Epithelial cell of esophagus (primary cell): Measurements from ENCODE around the gene KCTD5.
"Not testable (repeated sequence)": the region's sequence is repeated elsewhere in the genome, so short reads cannot be mapped to it uniquely, and the experiment has no call there.

Experiments
- DNase-seq: peaks from one replicate; pipeline ENCODE4 v3.0.0; 2010; ENCODE audit warnings: low read depth
- H3K4me3 ChIP-seq: 2 replicates; pipeline ENCODE4 v1.5.1; 2011; ENCODE audit warnings: mild to moderate bottlenecking, low read length, control low read depth
- TF ChIP-seq, protein P1 (sequence below): IDR thresholded peaks from 2 replicates; pipeline ENCODE4 v1.5.1; 2011; ENCODE audit warnings: low read depth, mild to moderate bottlenecking, low read length, control low read depth, inconsistent platforms; ENCODE audit not compliant: insufficient read depth; ENCODE audit errors: missing control alignments

The KCTD5 gene

GRCh38 chr16:2720719-2721633, 38.7 kb downstream of the KCTD5 start:
- TF ChIP-seq, protein P1, sequence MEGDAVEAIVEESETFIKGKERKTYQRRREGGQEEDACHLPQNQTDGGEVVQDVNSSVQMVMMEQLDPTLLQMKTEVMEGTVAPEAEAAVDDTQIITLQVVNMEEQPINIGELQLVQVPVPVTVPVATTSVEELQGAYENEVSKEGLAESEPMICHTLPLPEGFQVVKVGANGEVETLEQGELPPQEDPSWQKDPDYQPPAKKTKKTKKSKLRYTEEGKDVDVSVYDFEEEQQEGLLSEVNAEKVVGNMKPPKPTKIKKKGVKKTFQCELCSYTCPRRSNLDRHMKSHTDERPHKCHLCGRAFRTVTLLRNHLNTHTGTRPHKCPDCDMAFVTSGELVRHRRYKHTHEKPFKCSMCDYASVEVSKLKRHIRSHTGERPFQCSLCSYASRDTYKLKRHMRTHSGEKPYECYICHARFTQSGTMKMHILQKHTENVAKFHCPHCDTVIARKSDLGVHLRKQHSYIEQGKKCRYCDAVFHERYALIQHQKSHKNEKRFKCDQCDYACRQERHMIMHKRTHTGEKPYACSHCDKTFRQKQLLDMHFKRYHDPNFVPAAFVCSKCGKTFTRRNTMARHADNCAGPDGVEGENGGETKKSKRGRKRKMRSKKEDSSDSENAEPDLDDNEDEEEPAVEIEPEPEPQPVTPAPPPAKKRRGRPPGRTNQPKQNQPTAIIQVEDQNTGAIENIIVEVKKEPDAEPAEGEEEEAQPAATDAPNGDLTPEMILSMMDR, result peak; percentile 24
- DNase-seq, result peak; percentile 81

GRCh38 chr16:2721634-2722173, 39.4 kb downstream of the KCTD5 start:
- H3K4me3 ChIP-seq, result peak overlapping the region; percentile 40
- not testable (repeated sequence) for DNase-seq

More at GRCh38 chr16:2720719-2721633, 38.7 kb downstream of the KCTD5 start:
- H3K4me3 ChIP-seq, result peak overlapping the region; percentile 45

DNA sequence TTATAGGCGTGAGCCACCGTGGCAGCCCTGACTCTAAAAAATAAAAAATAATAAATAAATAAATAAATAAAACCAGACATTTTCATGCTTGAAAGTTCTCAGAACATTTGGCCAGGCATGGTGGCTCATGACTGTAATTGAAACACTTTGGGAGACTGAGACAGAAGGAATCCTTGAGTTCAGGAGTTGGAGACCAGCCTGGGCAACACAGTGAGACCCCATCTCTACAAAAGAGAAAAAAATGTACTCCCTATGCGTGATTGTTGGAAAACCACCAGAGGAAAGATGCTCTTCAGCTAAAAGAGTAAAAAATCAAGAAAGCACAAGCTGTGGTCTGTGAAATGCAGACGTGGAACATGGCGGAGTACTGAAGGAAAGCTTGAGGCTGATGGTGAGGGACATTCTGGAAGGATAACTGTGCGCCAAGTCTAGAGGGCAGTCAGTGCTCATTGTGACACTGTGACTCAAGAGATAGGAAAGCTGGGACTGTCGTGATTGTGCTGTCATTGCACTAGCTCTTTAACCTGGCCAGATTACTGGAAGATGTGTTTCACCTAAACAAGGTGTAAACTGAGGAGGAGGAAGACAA, 41.9 kb downstream of the KCTD5 start:
- no peak overlapping the region for H3K4me3 ChIP-seq
- DNase-seq, result no peak
- TF ChIP-seq, protein P1, result no peak

DNA sequence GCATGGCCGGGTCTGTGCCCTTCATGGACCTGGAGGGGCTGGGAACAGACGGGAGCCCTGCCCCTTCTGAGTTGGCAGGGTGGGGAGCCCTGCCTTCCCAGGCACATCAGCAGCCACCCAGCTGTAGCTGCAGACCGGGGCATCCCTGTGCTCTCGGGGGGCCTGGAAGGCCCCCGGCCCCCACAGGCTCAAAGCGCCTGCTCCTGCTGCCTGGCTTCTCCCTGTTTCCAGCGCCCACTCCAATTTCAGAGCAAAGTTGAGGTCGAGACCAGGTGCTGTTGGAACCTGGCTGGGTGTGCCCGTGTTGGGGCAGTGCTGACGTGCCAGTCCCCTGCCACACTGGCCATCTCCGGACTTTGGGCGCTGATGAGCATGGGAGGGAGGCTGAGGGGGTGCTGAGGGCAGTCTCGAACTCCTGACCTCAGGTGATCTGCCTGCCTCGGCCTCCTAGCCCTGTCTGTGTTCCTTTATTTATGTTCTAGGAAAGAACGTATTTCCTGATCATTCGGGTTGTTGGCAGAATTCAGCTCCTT, 42.6 kb downstream of the KCTD5 start:
- no peak for DNase-seq
- TF ChIP-seq, protein P1, result no peak
- no peak overlapping the region for H3K4me3 ChIP-seq

DNA sequence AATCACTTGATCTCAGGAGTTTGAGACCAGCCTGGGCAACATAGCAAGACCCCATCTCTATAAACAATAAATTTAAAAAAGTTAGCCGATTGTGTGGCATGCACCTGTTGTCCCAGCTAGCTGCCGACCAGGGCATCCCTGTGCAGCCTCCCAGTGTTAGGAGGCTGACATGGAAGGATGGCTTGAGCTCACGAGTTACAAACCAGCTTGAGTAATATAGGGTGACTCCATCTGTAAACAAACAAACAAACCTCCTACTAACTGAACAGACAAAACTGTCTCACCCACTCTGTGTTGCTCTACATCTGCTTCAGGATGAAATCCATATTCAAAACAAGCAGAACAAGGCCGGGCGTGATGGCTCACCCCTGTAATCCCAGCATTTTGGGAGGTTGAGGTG, 44.6 kb downstream of the KCTD5 start:
- H3K4me3 ChIP-seq, result no peak overlapping the region
- TF ChIP-seq, protein P1, result no peak
- no peak for DNase-seq

DNA sequence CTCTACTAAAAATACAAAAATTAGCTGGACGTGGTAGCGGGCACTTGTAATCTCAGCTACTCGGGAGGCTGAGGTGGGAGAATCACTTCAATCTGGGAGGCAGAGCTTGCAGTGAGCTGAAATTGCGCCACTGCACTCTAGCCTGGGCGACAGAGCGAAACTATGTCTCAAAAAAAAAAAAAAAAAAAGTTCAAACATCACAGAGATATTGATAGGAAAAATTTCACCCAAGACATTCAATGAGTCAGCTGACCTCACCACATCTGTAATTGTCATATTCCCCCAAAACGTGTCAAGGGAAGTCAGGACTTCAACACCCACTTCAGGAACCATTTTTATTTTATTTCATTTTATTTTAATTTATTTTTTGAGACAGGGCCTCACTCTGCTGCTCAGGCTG, 45.7 kb downstream of the KCTD5 start:
- TF ChIP-seq, protein P1, result no peak
- no peak overlapping the region for H3K4me3 ChIP-seq
- no peak for DNase-seq

GRCh38 chr16:2734844-2735515, 52.7 kb downstream of the KCTD5 start:
- TF ChIP-seq, protein P1, result no peak
- DNase-seq, result no peak

More at GRCh38 chr16:2734844-2735515, 52.7 kb downstream of the KCTD5 start:
- no peak overlapping the region for H3K4me3 ChIP-seq
